DMS79 (cell line): Measurements from ENCODE around the gene PTPN22.
"Not testable (repeated sequence)": the region's sequence is repeated elsewhere in the genome, so short reads cannot be mapped to it uniquely, and the experiment has no call there.

Experiments
- DNase-seq: peaks from one replicate; lab custom pipeline; 2025; lab: John Stamatoyannopoulos, UW

PTPN22 gene

GRCh38 chr1:113887402-113888175, 16.1 kb upstream of the PTPN22 start, which contains the start of gene BCL2L15:
BCL2L15 (minus strand) TSS chr1:113887581; CDS start chr1:113887375, 206 bp downstream.
- no peak for DNase-seq

GRCh38 chr1:113886417-113887401, 15.2 kb upstream of the PTPN22 start:
- no peak for DNase-seq

- no peak for DNase-seq
Observed at GRCh38 chr1:113881661-113882060, 10.1 kb upstream of the PTPN22 start.

DNA sequence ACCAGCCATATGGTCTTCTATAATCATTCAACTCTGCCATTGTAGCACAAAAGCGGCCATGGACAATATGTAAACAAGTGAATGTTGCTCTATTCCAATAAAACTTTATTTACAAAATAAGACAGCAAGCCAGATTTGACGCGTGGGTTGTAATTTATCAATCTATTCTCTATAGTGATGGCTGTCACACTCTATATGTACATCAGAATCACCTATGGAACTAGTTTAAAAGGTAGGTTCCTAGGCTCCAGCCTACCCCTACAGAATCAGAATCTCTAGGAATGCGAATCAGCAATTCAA, 8.2 kb upstream of the PTPN22 start:
- no peak for DNase-seq

- DNase-seq = no peak
Observed at GRCh38 chr1:113876176-113876575, 4.7 kb upstream of the PTPN22 start.

DNA sequence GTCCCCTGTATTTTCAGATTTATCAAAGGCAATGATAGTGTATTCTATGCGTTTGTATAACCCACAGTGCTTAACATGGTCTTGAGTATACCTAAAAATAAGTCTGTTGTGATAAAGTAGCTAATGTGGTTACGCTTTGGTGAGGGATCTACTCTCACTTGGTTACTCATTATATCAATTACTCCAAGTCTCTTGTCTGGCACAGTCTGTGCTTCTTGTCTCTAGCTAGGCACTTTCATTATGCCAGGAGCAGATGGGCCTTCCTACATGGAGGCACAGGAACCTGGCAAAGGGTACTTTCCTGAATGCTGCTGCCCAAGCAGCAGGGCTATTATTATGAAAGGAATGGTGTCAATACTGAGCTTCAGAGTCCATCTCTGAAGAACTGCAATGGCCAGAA, 4.2 kb upstream of the PTPN22 start:
- DNase-seq = no peak

- DNase-seq = no peak
Observed at GRCh38 chr1:113874012-113874879, 2.7 kb upstream of the PTPN22 start.

DNA sequence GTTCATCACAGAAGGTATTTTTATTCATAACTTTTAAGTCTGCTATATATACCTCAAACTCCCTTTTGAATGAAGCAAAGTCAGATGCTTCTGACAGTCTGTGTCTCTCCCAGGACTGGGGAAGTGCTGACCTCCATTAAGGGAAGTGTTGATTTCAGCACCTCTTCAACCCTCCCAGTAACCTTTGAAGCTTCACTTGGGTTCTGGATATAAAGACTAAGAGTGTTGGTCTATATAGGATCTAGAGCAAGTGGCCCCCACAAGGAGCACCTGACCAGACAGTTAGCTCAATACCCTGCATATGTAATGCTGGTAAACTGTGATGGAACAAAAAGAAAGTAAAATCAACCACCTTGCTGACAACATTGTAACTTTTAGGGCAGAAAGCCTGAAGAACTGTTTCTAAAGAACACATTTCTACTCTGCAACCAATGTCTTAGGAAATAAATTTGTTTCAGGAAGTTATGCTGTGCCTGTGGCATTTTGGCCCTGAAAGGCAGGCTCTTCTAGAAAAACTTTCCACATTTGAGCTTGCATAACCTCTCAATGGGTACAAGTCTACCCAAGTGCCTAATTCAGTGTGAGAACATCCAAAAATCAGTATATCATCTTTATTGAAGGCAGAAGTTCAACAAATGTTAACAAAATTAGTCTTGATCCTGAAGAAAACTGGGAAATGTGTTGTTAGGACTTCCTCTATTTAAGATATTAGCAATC, 865 bp upstream of the PTPN22 start:
- no peak for DNase-seq

DNA sequence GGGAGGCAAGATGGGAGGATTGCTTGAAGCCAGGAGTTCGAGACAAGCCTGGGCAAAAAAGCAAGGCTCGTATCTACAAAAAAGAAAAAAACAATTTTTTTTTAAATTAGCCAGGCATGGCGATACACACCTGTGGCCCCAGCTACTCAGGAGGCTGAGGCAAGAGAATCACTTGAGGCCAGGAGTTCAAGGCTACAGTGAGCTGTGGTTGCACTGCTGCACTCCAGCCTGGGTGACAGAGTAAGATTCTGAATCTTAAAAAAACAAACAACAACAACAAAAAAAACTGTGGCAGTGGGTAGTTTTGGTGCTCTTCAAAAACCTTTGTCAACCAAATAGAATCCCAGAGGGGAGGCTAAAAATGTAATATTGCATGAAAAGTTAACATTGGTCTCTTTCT, 734 bp downstream of the PTPN22 start:
- no peak for DNase-seq

GRCh38 chr1:113868387-113869083, 3.0 kb downstream of the PTPN22 start:
- no peak for DNase-seq

GRCh38 chr1:113861641-113862040, 9.9 kb downstream of the PTPN22 start:
- no peak for DNase-seq

DNA sequence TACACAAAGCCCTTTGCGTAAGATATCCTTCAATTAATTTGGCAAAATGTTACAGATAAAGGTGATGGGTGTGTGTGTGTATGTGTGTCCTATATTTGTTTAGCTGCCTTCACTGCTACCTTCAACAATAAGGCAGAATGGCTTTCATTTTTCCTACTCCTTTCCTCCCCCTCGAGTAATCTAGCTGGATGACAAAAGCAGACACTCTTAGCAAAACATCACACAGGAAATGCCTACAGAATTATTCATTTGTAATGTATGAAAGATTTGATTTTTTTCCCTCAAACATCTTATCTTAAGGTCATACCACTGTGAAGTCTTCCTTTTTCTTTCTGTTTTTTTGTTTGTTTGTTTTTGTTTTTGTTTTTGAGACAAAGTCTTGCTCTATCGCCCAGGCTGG, 10.6 kb downstream of the PTPN22 start:
- no peak for DNase-seq

DNA sequence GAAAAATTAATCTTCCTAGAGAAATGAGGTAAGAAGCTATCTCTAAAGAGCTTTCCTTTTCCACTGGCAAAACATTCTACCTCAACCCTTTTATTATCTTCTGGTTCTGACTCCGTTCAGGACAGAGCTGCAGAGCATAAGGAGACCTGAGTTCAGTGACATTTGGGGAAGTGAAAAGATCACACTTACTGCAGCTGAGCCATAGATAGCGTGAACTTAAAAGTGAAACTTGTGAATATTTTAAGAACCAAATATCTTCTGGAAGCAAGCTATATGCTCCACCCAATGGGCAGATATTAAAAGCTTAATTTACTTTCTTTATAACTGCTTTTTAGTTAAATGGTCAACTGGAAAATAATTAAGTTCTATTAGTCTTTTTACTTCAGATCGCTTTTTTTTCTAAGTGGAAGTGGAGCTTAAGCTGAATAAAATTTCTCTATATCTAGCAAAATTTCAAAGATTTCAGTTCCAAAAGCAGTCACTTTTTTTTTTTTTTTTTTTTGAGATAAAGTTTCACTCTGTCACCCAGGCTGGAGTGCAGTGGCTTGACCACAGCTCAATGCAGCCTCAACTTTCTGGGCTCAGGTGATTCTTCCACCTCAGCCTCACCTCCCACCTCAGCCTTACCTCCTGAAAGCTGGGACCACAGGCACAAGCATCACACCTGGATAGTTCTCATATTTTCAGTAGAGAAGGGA, 11.9 kb downstream of the PTPN22 start:
- DNase-seq = no peak

DNA sequence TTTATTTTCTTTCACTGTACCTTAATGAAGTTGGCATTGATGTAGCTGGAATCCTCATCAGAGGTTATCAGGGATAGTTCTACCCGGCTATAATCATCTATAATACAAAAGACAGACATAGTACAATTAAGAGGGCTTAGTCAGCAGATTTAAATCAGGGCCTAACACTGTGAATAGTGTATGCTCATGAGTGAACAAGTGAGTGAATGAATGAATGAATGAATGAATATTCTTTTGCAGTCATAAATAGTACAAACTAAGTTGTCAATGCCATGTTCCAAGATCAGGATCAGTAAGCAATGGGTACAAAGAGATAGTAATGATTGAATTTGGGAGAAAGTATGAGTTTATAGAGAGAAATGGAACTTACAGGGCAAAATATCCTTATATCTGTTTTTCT, 12.5 kb downstream of the PTPN22 start:
- no peak for DNase-seq

DNA sequence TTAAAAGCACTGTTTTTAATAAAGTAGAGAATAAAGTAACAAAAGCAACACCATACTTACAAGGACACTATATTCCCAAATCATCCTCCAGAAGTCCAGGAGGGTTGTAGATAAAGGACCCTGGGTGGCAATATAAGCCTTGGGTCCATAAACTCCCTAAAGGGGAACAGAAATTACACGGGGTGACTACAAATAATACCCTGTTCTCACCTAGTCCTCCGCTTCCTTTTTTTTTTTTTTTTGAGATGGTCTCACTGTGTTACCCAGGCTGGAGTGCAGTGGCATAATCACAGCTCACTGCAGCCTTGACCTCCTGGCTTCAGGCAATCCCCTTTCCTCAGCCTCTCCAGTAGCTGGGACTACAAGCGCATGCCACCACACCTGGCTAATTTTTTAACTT, 13.1 kb downstream of the PTPN22 start:
- no peak for DNase-seq

- no peak for DNase-seq
Observed at GRCh38 chr1:113857776-113858175, 13.7 kb downstream of the PTPN22 start.

DNA sequence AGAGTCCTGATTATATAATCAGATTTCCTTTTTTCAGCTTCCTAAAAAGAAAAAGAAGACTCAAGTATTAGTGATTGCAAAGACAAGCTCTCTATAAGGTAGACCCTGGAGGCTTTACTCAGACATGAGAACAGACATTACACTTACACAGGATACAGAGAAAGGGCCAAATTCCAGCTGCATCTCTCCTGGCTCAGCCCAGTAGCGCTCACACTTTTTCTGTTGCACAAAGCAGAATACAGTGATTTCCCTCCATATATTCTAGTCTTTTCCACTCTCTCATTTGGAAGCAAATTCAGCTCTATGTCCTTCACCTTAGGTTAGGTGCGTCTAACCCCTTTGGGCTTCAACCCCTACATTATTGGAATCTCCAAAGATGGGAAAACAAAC, 15.1 kb downstream of the PTPN22 start:
- no peak for DNase-seq

- no peak for DNase-seq
Observed at GRCh38 chr1:113855630-113856400, 15.7 kb downstream of the PTPN22 start.

- DNase-seq = no peak
Observed at GRCh38 chr1:113854234-113854633, 17.3 kb downstream of the PTPN22 start.

DNA sequence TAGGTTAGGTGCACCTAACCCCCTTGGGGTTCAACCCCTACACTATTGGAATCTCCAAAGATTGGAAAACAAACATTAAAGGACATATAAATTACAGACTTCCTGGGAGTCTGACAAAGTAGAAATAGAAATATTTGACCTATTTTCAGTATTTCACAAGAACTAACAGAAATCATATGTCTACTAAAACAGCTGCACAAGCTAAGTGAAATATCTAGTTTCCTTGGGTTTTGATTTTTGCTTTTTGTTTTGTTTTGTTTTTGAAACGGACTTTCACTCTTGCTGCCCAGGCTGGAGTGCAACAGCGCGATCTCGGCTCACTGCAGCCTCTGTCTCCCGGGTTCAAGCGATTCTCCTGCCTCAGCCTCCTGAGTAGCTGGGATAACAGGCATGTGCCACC, 18.8 kb downstream of the PTPN22 start:
- not testable (repeated sequence) for DNase-seq
